Measurements from ENCODE around the gene TFAP2E. TPM values are rescaled to one million over a fixed set of nuclear protein-coding genes. Genes with fewer than 3 reads are reported as not detected.

Gene TFAP2E
- total and polyA plus RNA-seq, 2 experiments from 2014 or later = 0.81 TPM; not detected in 1

DNA sequence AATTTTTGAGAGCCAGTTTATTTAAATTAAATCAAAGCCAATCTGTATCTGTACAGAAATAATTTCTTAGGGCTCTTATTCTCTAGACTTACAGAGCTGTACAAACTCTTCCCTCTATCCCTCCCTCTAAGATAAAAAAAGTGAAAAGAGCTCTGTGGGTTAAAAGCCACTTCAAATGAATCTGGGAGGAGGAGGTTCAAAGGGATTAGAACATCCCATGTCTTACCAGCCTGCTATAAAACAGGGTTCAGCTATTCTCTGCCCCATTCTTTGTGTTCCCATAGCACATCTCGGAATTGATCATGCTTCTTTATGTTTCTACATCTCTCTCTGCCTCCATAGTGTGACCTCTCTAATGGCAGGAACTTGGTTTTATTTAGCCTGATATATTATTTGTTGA lies 35.3 kb upstream of the TFAP2E start:
- Histone ChIP-seq H3K36me3 (replicated peaks; ENCODE audit: insufficient read depth, low read depth) (no peaks in the 10 kb centered on the region), H2AFZ (no peak overlapping the region), H3K79me2 (peaks cover 72% of the 10 kb centered on the region), H3K9me3 (ENCODE audit: low read depth) (no peaks in the 10 kb centered on the region), H4K20me1 (ENCODE audit: insufficient read depth, poor library complexity, severe bottlenecking) (no peaks in the 10 kb centered on the region), H3K4me1 (ENCODE audit: insufficient read depth) (peaks cover 6% of the 10 kb centered on the region), H3K4me3 (no peak overlapping the region), H3K27ac (no peak overlapping the region), H3K27me3 (no peaks in the 10 kb centered on the region), H3K4me2 (no peak overlapping the region), H3K9me2 (replicated peaks; ENCODE audit: insufficient read depth) (no peaks in the 10 kb centered on the region)
- no peak for DNase-seq (ENCODE audit: low spot score)
- WGBS (ENCODE audit: low lambda C conversion rate, missing lambda C conversion rate) = 84% methylated on average over 1 of the region's 1 CpG
- no peak for TF ChIP-seq EZH2 (IDR thresholded peaks at IDR 0.05; ENCODE audit: borderline replicate concordance)
- no peak for TF ChIP-seq EZH2phosphoT487 (IDR thresholded peaks at IDR 0.05; ENCODE audit: low read depth, severe bottlenecking, unreplicated experiment)
- TF ChIP-seq, protein P1, sequence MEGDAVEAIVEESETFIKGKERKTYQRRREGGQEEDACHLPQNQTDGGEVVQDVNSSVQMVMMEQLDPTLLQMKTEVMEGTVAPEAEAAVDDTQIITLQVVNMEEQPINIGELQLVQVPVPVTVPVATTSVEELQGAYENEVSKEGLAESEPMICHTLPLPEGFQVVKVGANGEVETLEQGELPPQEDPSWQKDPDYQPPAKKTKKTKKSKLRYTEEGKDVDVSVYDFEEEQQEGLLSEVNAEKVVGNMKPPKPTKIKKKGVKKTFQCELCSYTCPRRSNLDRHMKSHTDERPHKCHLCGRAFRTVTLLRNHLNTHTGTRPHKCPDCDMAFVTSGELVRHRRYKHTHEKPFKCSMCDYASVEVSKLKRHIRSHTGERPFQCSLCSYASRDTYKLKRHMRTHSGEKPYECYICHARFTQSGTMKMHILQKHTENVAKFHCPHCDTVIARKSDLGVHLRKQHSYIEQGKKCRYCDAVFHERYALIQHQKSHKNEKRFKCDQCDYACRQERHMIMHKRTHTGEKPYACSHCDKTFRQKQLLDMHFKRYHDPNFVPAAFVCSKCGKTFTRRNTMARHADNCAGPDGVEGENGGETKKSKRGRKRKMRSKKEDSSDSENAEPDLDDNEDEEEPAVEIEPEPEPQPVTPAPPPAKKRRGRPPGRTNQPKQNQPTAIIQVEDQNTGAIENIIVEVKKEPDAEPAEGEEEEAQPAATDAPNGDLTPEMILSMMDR (IDR thresholded peaks at IDR 0.05; ENCODE audit: poor library complexity) = no peak

GRCh38 chr1:35539073-35539823 lies 33.9 kb upstream of the TFAP2E start:
- TF ChIP-seq, protein P1 (IDR thresholded peaks at IDR 0.05; ENCODE audit: poor library complexity) = no peak
- no peak for TF ChIP-seq EZH2 (IDR thresholded peaks at IDR 0.05; ENCODE audit: borderline replicate concordance)
- no peak for TF ChIP-seq EZH2phosphoT487 (IDR thresholded peaks at IDR 0.05; ENCODE audit: low read depth, severe bottlenecking, unreplicated experiment)
- 85% methylated on average over 6 of the region's 6 CpGs for WGBS (ENCODE audit: low lambda C conversion rate, missing lambda C conversion rate)
- H3K4me1 ChIP-seq (ENCODE audit: insufficient read depth) = peaks cover 6% of the 10 kb centered on the region
- no peaks in the 10 kb centered on the region for H3K9me3 ChIP-seq (ENCODE audit: low read depth)
- H3K36me3 ChIP-seq (replicated peaks; ENCODE audit: insufficient read depth, low read depth) = no peaks in the 10 kb centered on the region
- H2AFZ ChIP-seq = no peak overlapping the region
- no peak overlapping the region for H3K27ac ChIP-seq
- no peak overlapping the region for H3K4me3 ChIP-seq
- peaks cover 81% of the 10 kb centered on the region for H3K79me2 ChIP-seq
- DNase-seq (ENCODE audit: low spot score) = no peak
- H4K20me1 ChIP-seq (ENCODE audit: insufficient read depth, poor library complexity, severe bottlenecking) = no peaks in the 10 kb centered on the region
- H3K27me3 ChIP-seq = no peaks in the 10 kb centered on the region
- H3K9me2 ChIP-seq (replicated peaks; ENCODE audit: insufficient read depth) = no peaks in the 10 kb centered on the region
- H3K4me2 ChIP-seq = no peak overlapping the region

- H3K27me3 ChIP-seq = no peaks in the 10 kb centered on the region
- DNase-seq (ENCODE audit: low spot score) = no peak
- whole genome bisulfite sequencing (ENCODE audit: low lambda C conversion rate, missing lambda C conversion rate) = 91% methylated on average over 1 of the region's 1 CpG
- H2AFZ ChIP-seq = no peak overlapping the region
- no peak overlapping the region for H3K27ac ChIP-seq
- H3K79me2 ChIP-seq = peaks cover 84% of the 10 kb centered on the region
- no peak overlapping the region for H3K4me2 ChIP-seq
- TF ChIP-seq EZH2 (IDR thresholded peaks at IDR 0.05; ENCODE audit: borderline replicate concordance) (no peak), EZH2phosphoT487 (IDR thresholded peaks at IDR 0.05; ENCODE audit: low read depth, severe bottlenecking, unreplicated experiment) (no peak)
- TF ChIP-seq, protein P1 (IDR thresholded peaks at IDR 0.05; ENCODE audit: poor library complexity) = no peak
- H3K36me3 ChIP-seq (replicated peaks; ENCODE audit: insufficient read depth, low read depth) = no peaks in the 10 kb centered on the region
- no peaks in the 10 kb centered on the region for H3K9me3 ChIP-seq (ENCODE audit: low read depth)
- no peaks in the 10 kb centered on the region for H3K9me2 ChIP-seq (replicated peaks; ENCODE audit: insufficient read depth)
- H3K4me3 ChIP-seq = no peak overlapping the region
- peaks cover 2% of the 10 kb centered on the region for H4K20me1 ChIP-seq (ENCODE audit: insufficient read depth, poor library complexity, severe bottlenecking)
- peaks cover 6% of the 10 kb centered on the region for H3K4me1 ChIP-seq (ENCODE audit: insufficient read depth)
Observed at GRCh38 chr1:35539824-35540261, 33.3 kb upstream of the TFAP2E start.
